Measurements from ENCODE around the gene SETSIP.
A peak's percentile ranks its signal among the peaks of the same experiment; 100 is the strongest.
"Not testable (repeated sequence)": the region's sequence is repeated elsewhere in the genome, so short reads cannot be mapped to it uniquely, and the experiment has no call there.

SETSIP gene

GRCh38 chr1:92084651-92085050 lies 9.4 kb upstream of the SETSIP start:
- no peak for DNase-seq (ENCODE audit: low read depth in 1 of 2, low spot score in 1 of 2)
- Histone ChIP-seq H3K4me3 (replicated peaks; ENCODE audit: insufficient read depth, low read length) (no peak overlapping the region), H3K27me3 (ENCODE audit: insufficient read depth, poor library complexity, severe bottlenecking) (no peaks in the 10 kb centered on the region), H3K27ac (replicated peaks) (no peak overlapping the region)
- TF ChIP-seq SPI1 (IDR thresholded peaks at IDR 0.05; ENCODE audit: borderline replicate concordance, low read depth): no peak

- Histone ChIP-seq H3K27ac (replicated peaks) (peak overlapping the region; percentile 49), H3K27me3 (ENCODE audit: insufficient read depth, poor library complexity, severe bottlenecking) (no peaks in the 10 kb centered on the region), H3K4me3 (replicated peaks; ENCODE audit: insufficient read depth, low read length) (peak overlapping the region; percentile 91)
- TF ChIP-seq REST (IDR thresholded peaks at IDR 0.05; ENCODE audit: insufficient replicate concordance, low read depth) (no peak), SPI1 (IDR thresholded peaks at IDR 0.05; ENCODE audit: borderline replicate concordance, low read depth) (no peak), POLR2AphosphoS5 (IDR thresholded peaks at IDR 0.05; ENCODE audit: low read depth) (no peak), CTCF (IDR thresholded peaks at IDR 0.05; ENCODE audit: insufficient read depth, low read length) (no peak)
- DNase-seq (ENCODE audit: low read depth in 1 of 2, low spot score in 1 of 2): no peak
Observed at GRCh38 chr1:92081031-92081430, 5.8 kb upstream of the SETSIP start.

GRCh38 chr1:92080128-92080985 lies 5.1 kb upstream of the SETSIP start, which contains the start of gene BTBD8:
TSS of gene BTBD8 (plus strand) at chr1:92080345. CDS start at chr1:92080572, 227 bp downstream.
- Histone ChIP-seq H3K4me3 (replicated peaks; ENCODE audit: insufficient read depth, low read length) (peak within 1 kb of the TSS; percentile 91), H3K27ac (replicated peaks) (peak within 1 kb of the TSS; percentile 49), H3K27me3 (ENCODE audit: insufficient read depth, poor library complexity, severe bottlenecking) (no peaks in the 10 kb centered on the region)
- TF ChIP-seq GABPA (IDR thresholded peaks at IDR 0.05; ENCODE audit: low read depth): no peak
- TF ChIP-seq POLR2AphosphoS5 (IDR thresholded peaks at IDR 0.05; ENCODE audit: low read depth): peak; percentile 47; the same call in 1 of the 2 replicates
- TF ChIP-seq CTCF (IDR thresholded peaks at IDR 0.05; ENCODE audit: insufficient read depth, low read length): no peak
- TF ChIP-seq SPI1 (IDR thresholded peaks at IDR 0.05; ENCODE audit: borderline replicate concordance, low read depth): no peak
- TF ChIP-seq REST (IDR thresholded peaks at IDR 0.05; ENCODE audit: insufficient replicate concordance, low read depth): no peak
- peak; percentile 41 to 74 for DNase-seq (ENCODE audit: low read depth in 1 of 2, low spot score in 1 of 2)

- Histone ChIP-seq H3K27ac (replicated peaks) (no peak overlapping the region), H3K4me3 (replicated peaks; ENCODE audit: insufficient read depth, low read length) (no peak overlapping the region), H3K27me3 (ENCODE audit: insufficient read depth, poor library complexity, severe bottlenecking) (no peaks in the 10 kb centered on the region)
- DNase-seq (ENCODE audit: low read depth in 1 of 2, low spot score in 1 of 2): no peak
- TF ChIP-seq CTCF (IDR thresholded peaks at IDR 0.05; ENCODE audit: insufficient read depth, low read length): no peak
- no peak for TF ChIP-seq SPI1 (IDR thresholded peaks at IDR 0.05; ENCODE audit: borderline replicate concordance, low read depth)
- TF ChIP-seq POLR2AphosphoS5 (IDR thresholded peaks at IDR 0.05; ENCODE audit: low read depth): no peak
- no peak for TF ChIP-seq REST (IDR thresholded peaks at IDR 0.05; ENCODE audit: insufficient replicate concordance, low read depth)
- no peak for TF ChIP-seq GABPA (IDR thresholded peaks at IDR 0.05; ENCODE audit: low read depth)
Observed at GRCh38 chr1:92079441-92079840, 4.2 kb upstream of the SETSIP start.

GRCh38 chr1:92078077-92078476 lies 2.9 kb upstream of the SETSIP start:
- not testable (repeated sequence) for H3K4me3 ChIP-seq (replicated peaks; ENCODE audit: insufficient read depth, low read length); H3K27ac ChIP-seq (replicated peaks); DNase-seq (ENCODE audit: low read depth in 1 of 2, low spot score in 1 of 2); H3K27me3 ChIP-seq (ENCODE audit: insufficient read depth, poor library complexity, severe bottlenecking)
